Esophagus squamous epithelium (tissue), 5 donors: Measurements from ENCODE around the gene PARD3. TPM values are rescaled to one million over a fixed set of nuclear protein-coding genes. Genes with fewer than 3 reads are reported as not detected.

Experiments used
- DNase-seq: peaks from one replicate; lab custom pipeline; 2025; lab: John Stamatoyannopoulos, UW
- H3K27ac ChIP-seq, 4 donors: fragments of 200-600 bp; sonication (generic); one replicate each; pipeline ENCODE4 v1.5.1; 2016 to 2019; ENCODE audit warnings: mild to moderate bottlenecking in 1 of 4
- H3K27me3 ChIP-seq, 4 donors: fragments of 200-600 bp; sonication (generic); 1 replicate in 3 of 4; 2 replicates in 1 of 4; pipeline versions ENCODE4 v1.5.1 to v1.6.0; 2017 to 2021; ENCODE audit warnings: antibody characterized with exemption in 1 of 4
- H3K36me3 ChIP-seq, 3 donors: fragments of 200-600 bp; sonication (generic); one replicate each; pipeline ENCODE4 v1.5.1; 2016 to 2019
- H3K4me1 ChIP-seq, 3 donors: fragments of 200-600 bp; sonication (generic); one replicate each; pipeline ENCODE4 v1.5.1; 2017 to 2019
- H3K4me3 ChIP-seq, 4 donors: fragments of 200-600 bp; sonication (generic); 1 replicate in 3 of 4; 2 replicates in 1 of 4; pipeline ENCODE4 v1.5.1; 2016 to 2019; ENCODE audit warnings: mild to moderate bottlenecking in 2 of 4, moderate library complexity in 1 of 4
- H3K9me3 ChIP-seq, 3 donors: fragments of 200-600 bp; sonication (generic); one replicate each; pipeline ENCODE4 v1.5.1; 2016 to 2019
- CTCF ChIP-seq, 6 experiments: fragments of 450-650 bp in 4 of 6; fragments of 200-600 bp in 2 of 6; sonication (generic) in 2 of 6; IDR thresholded peaks; one replicate each; pipeline ENCODE4 v1.5.1; 2016 to 2019; ENCODE audit warnings: antibody characterized with exemption in 6 of 6, mild to moderate bottlenecking in 4 of 6, moderate library complexity in 4 of 6
- POLR2A ChIP-seq, 4 donors: fragments of 450-650 bp; IDR thresholded peaks; one replicate each; pipeline ENCODE4 v1.6.1; 2017; ENCODE audit warnings: antibody characterized with exemption in 4 of 4, mild to moderate bottlenecking in 4 of 4, moderate library complexity in 3 of 4
- WGBS, 2 donors: methylation state at CpG; one replicate each; pipeline ENCODE4 v1.1.5; 2018; 5-methylcytosine and 5-hydroxymethylcytosine counted together
- intact Hi-C: fragments of 100-400 bp; cut with DNase I; formaldehyde crosslinking; loops from one replicate; pipeline ENCODE4 v1.15.0; 2022
- total RNA-seq, 4 donors: library from RNA; depleted of rRNA; stranded (reverse); fragments of >200 nt; gene quantifications; one replicate each; pipeline ENCODE4 v1.1.0, GENCODE V29; 2016
- donor health status: DM: yes; HTN: yes; CAD: no.

The PARD3 gene
- total RNA-seq, 4 donors from 2014 or later = 57.3 to 114 (median 81.7) TPM

- H3K4me3 ChIP-seq = peak overlapping the region in 1 of 4 donors; percentile 27
- H3K36me3 ChIP-seq = no peaks in the 10 kb centered on the region
- H3K9me3 ChIP-seq = no peaks in the 10 kb centered on the region
- intact Hi-C loops = loop anchor here (10.0 kb wide), 1 partner anchor 91 kb away; the partner anchor contains the start of gene PARD3
- no peaks in the 10 kb centered on the region for H3K27me3 ChIP-seq
- peaks cover 21 to 100% (median 42%) of the 10 kb centered on the region in 3 donors for H3K4me1 ChIP-seq
- no peak for DNase-seq
- H3K27ac ChIP-seq = peak overlapping the region in 3 of 4 donors; percentile 36 to 51 (median 39)
- no peak for TF ChIP-seq POLR2A (IDR thresholded peaks at IDR 0.05)
- TF ChIP-seq CTCF (IDR thresholded peaks at IDR 0.05) = peak in 5 of 6 experiments; percentile 45 to 75 (median 58)
- 16 to 38% methylated on average over 6 to 10 of the region's 10 CpGs for WGBS, 2 donors
Measured at GRCh38 chr10:34723750-34724149, 91.3 kb downstream of the PARD3 start.

DNA sequence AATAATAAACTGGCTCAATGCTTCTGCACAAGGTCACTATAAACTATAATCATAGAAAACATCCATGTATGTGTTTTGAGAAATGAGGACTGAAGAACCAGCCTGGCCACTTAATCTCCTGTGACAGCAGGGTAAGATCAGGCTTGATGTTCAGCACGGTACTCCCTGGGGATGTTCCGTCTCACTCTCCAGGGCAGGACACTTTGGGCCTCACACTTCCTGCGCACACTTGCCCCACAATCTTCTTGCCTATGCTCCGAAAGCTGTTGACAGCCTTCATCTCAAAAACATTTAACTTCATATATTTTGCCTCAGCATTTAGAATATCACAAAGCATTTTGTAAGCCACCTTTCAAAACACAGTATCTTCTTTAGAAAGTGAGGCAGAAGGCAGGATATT, 92.7 kb downstream of the PARD3 start:
- TF ChIP-seq POLR2A (IDR thresholded peaks at IDR 0.05) = no peak
- no peak for TF ChIP-seq CTCF (IDR thresholded peaks at IDR 0.05)
- no peak for DNase-seq
- intact Hi-C loops = loop anchor here (10.0 kb wide), 1 partner anchor 92 kb away; the partner anchor contains the start of gene PARD3
- Histone ChIP-seq H3K9me3 (no peaks in the 10 kb centered on the region), H3K27me3 (no peaks in the 10 kb centered on the region), H3K4me1 (peaks cover 10 to 100% (median 29%) of the 10 kb centered on the region in 3 donors), H3K36me3 (no peaks in the 10 kb centered on the region), H3K4me3 (no peak overlapping the region), H3K27ac (peak overlapping the region in 1 of 4 donors; percentile 70)
- WGBS, 2 donors = 63 to 69% methylated on average over 4 of the region's 4 CpGs

DNA sequence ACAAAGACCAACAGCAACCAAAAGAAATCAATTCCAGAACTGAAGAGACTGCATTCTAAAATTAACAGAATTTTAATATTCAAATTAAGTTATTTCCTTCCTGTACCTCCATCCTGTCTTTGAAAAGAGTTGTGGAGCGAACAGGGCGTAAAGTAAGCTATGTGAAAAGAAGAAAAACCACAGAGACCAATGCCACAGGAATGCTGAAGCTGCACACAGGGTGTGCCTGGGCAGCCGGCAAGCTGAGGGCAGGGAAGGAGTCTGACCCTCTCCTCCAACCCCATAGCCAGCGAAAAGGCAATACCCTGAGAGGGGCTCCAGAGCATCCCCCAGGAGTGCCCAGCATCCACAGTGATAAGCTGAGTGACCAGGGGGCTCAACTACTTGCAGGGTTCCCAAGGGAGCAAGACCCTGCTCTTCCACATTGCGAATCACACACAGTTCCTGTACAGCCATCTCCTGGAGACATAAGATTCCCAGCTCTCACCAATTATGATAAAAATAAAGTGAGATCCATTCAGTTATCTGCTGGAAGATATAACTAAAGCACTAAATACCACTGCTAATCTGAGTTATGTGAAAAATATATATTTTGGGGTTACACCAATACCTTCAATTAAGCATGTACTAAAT, 93.8 kb downstream of the PARD3 start:
- no peak for DNase-seq
- Histone ChIP-seq H3K4me3 (no peak overlapping the region), H3K9me3 (no peaks in the 10 kb centered on the region), H3K27ac (peak overlapping the region in 3 of 4 donors; percentile 58 to 70 (median 67)), H3K36me3 (no peaks in the 10 kb centered on the region), H3K27me3 (no peaks in the 10 kb centered on the region), H3K4me1 (peaks cover 3 to 97% (median 19%) of the 10 kb centered on the region in 3 donors)
- 49 to 63% methylated on average over 4 to 5 of the region's 5 CpGs for WGBS, 2 donors
- TF ChIP-seq POLR2A (IDR thresholded peaks at IDR 0.05) = no peak
- TF ChIP-seq CTCF (IDR thresholded peaks at IDR 0.05) = no peak
- intact Hi-C loops = loop anchor here (10.0 kb wide), 1 partner anchor 93 kb away; the partner anchor contains the start of gene PARD3

- intact Hi-C loops = loop anchor here (10.0 kb wide), 1 partner anchor 95 kb away; the partner anchor contains the start of gene PARD3
- TF ChIP-seq CTCF (IDR thresholded peaks at IDR 0.05) (no peak), POLR2A (IDR thresholded peaks at IDR 0.05) (no peak)
Measured at GRCh38 chr10:34719746-34720145, 95.3 kb downstream of the PARD3 start.

GRCh38 chr10:34719328-34719727, 95.8 kb downstream of the PARD3 start:
- WGBS, 2 donors = 37 to 42% methylated on average over 2 of the region's 2 CpGs
- DNase-seq = no peak
- no peaks in the 10 kb centered on the region for H3K9me3 ChIP-seq
- peak overlapping the region in 3 of 4 donors; percentile 58 to 70 (median 67) for H3K27ac ChIP-seq
- H3K4me1 ChIP-seq = peaks cover 6 to 90% (median 9%) of the 10 kb centered on the region in 3 donors
- H3K4me3 ChIP-seq = no peak overlapping the region
- intact Hi-C loops = no loop called here
- TF ChIP-seq CTCF (IDR thresholded peaks at IDR 0.05) (no peak), POLR2A (IDR thresholded peaks at IDR 0.05) (no peak)
- H3K36me3 ChIP-seq = no peaks in the 10 kb centered on the region
- H3K27me3 ChIP-seq = no peaks in the 10 kb centered on the region

More at GRCh38 chr10:34719746-34720145, 95.3 kb downstream of the PARD3 start:
- H3K4me1 ChIP-seq = peaks cover 3 to 92% (median 12%) of the 10 kb centered on the region in 3 donors
- no peaks in the 10 kb centered on the region for H3K36me3 ChIP-seq
- peak overlapping the region in 3 of 4 donors; percentile 58 to 70 (median 67) for H3K27ac ChIP-seq
- no peak overlapping the region for H3K4me3 ChIP-seq
- no peaks in the 10 kb centered on the region for H3K27me3 ChIP-seq
- no peaks in the 10 kb centered on the region for H3K9me3 ChIP-seq
- 30 to 56% methylated on average over 1 of the region's 1 CpG for WGBS, 2 donors
- no peak for DNase-seq
